Stomach (tissue), 9 donors: ENCODE data around the gene RFX2. TPM values are rescaled to one million over a fixed set of nuclear protein-coding genes. Genes with fewer than 3 reads are reported as not detected.
A peak's percentile ranks its signal among the peaks of the same experiment; 100 is the strongest.

Experiments used
- DNase-seq, 2 donors: peaks; one replicate each; pipeline versions ENCODE4 v3.0.0 to v3.0.0-alpha.2; 2013 to 2019
- H3K27ac ChIP-seq, 5 donors: fragments of 200-600 bp in 4 of 5; sonication (generic) in 4 of 5; one replicate each; pipeline ENCODE4 v1.5.1; 2013 to 2019; ENCODE audit warnings: mild to moderate bottlenecking in 1 of 5, moderate library complexity in 1 of 5
- H3K27me3 ChIP-seq, 3 donors: fragments of 200-600 bp; sonication (generic); one replicate each; pipeline ENCODE4 v1.5.1; 2017 to 2019; ENCODE audit warnings: mixed run types in 1 of 3
- H3K36me3 ChIP-seq, 4 donors: fragments of 200-600 bp; sonication (generic); 1 replicate in 3 of 4; 2 replicates in 1 of 4; pipeline ENCODE4 v1.5.1; 2016 to 2019
- H3K4me1 ChIP-seq, 4 donors: fragments of 200-600 bp; sonication (generic); one replicate each; pipeline ENCODE4 v1.5.1; 2016 to 2019
- H3K4me3 ChIP-seq, 4 donors: fragments of 200-600 bp; sonication (generic) in 3 of 4; one replicate each; pipeline ENCODE4 v1.5.1; 2016 to 2019; ENCODE audit warnings: mild to moderate bottlenecking in 1 of 4
- H3K9me3 ChIP-seq, 4 donors: fragments of 200-600 bp; sonication (generic); one replicate each; pipeline ENCODE4 v1.5.1; 2016 to 2019
- CTCF ChIP-seq, 7 experiments: fragments of 450-650 bp in 4 of 7; fragments of 200-600 bp in 3 of 7; sonication (generic) in 3 of 7; IDR thresholded peaks; one replicate each; pipeline ENCODE4 v1.5.1; 2016 to 2019; ENCODE audit warnings: antibody characterized with exemption in 7 of 7, control low read depth in 2 of 7, mild to moderate bottlenecking in 1 of 7
- EP300 ChIP-seq: sonication (generic); formaldehyde crosslinking; IDR thresholded peaks from one replicate; pipeline ENCODE4 v1.6.1; 2017; ENCODE audit warnings: antibody characterized with exemption
- POLR2A ChIP-seq, 4 donors: fragments of 450-650 bp; IDR thresholded peaks; one replicate each; pipeline ENCODE4 v1.6.1; 2016; ENCODE audit warnings: antibody characterized with exemption in 4 of 4, control low read depth in 2 of 4, mild to moderate bottlenecking in 1 of 4, moderate library complexity in 1 of 4
- POLR2AphosphoS5 ChIP-seq, 3 donors: sonication (generic); formaldehyde crosslinking; IDR thresholded peaks; one replicate each; pipeline ENCODE4 v1.6.1; 2016; ENCODE audit warnings: antibody characterized with exemption in 3 of 3
- WGBS, 5 donors: extraction: QIAGEN DNeasy Blood & Tissue Kit in 3 of 5; methylation state at CpG; one replicate each; pipeline versions ENCODE4 v1.1.5 to v1.1.7; 2013 to 2018; 5-methylcytosine and 5-hydroxymethylcytosine counted together
- intact Hi-C: fragments of 100-400 bp; cut with DNase I; formaldehyde crosslinking; loops from one replicate; pipeline ENCODE4 v1.15.1; 2023; ENCODE audit warnings: low total_unique reads
- polyA plus RNA-seq, 3 donors: library from polyadenylated mRNA; stranded (reverse); fragments of 200-250 nt; gene quantifications; one replicate each; pipeline ENCODE4 v1.2.3, GENCODE V29; 2013
- total RNA-seq, 5 donors: library from RNA; depleted of rRNA; stranded (reverse); fragments of >200 nt; gene quantifications; one replicate each; pipeline versions ENCODE4 v1.1.0 to v1.2.3, GENCODE V29; 2014 to 2016
- donor health status: healthy with polysubstance abuse.
- donor health status: Bipolar disorder and iron deficiency.
- donor health status: healthy.

The RFX2 gene
- total and polyA plus RNA-seq, 8 donors, result 1.2 to 123 (median 8.0) TPM

GRCh38 chr19:6070720-6071485 is 39.4 kb downstream of the RFX2 start:
- H3K4me3 ChIP-seq, result no peak overlapping the region
- WGBS, 5 donors, result 67 to 85% (median 74%) methylated on average over 11 of the region's 11 CpGs
- H3K36me3 ChIP-seq, result no peaks in the 10 kb centered on the region
- no peaks in the 10 kb centered on the region for H3K9me3 ChIP-seq
- peak in 1 of 2 donors; percentile 63 for DNase-seq
- intact Hi-C loops, result no loop called here
- TF ChIP-seq POLR2A (IDR thresholded peaks at IDR 0.05), result no peak
- no peak for TF ChIP-seq EP300
- peak; percentile 54 to 67 (median 57) for TF ChIP-seq POLR2AphosphoS5 (IDR thresholded peaks at IDR 0.05)
- TF ChIP-seq CTCF (IDR thresholded peaks at IDR 0.05), result no peak
- no peaks in the 10 kb centered on the region for H3K27me3 ChIP-seq
- peaks cover 9 to 36% (median 26%) of the 10 kb centered on the region in 4 donors for H3K4me1 ChIP-seq
- peak overlapping the region in 4 of 5 donors; percentile 44 to 82 (median 76) for H3K27ac ChIP-seq

- Histone ChIP-seq H3K36me3 (no peaks in the 10 kb centered on the region), H3K9me3 (no peaks in the 10 kb centered on the region), H3K4me3 (no peak overlapping the region), H3K27ac (peak overlapping the region in 4 of 5 donors; percentile 44 to 82 (median 76)), H3K27me3 (no peaks in the 10 kb centered on the region), H3K4me1 (peaks cover 16 to 43% (median 33%) of the 10 kb centered on the region in 4 donors)
- WGBS, 5 donors, result 92 to 100% (median 97%) methylated on average over 1 to 3 of the region's 3 CpGs
- no peak for DNase-seq
- intact Hi-C loops, result no loop called here
- TF ChIP-seq CTCF (IDR thresholded peaks at IDR 0.05), result no peak
- TF ChIP-seq POLR2A (IDR thresholded peaks at IDR 0.05), result no peak
- no peak for TF ChIP-seq POLR2AphosphoS5 (IDR thresholded peaks at IDR 0.05)
- no peak for TF ChIP-seq EP300
Observed at GRCh38 chr19:6070207-6070681, 40.1 kb downstream of the RFX2 start.

GRCh38 chr19:6069268-6069791 is 41.0 kb downstream of the RFX2 start:
- Histone ChIP-seq H3K27me3 (no peaks in the 10 kb centered on the region), H3K27ac (peak overlapping the region in 2 of 5 donors; percentile 86 to 89), H3K4me1 (peaks cover 21 to 47% (median 35%) of the 10 kb centered on the region in 4 donors), H3K4me3 (no peak overlapping the region), H3K9me3 (no peaks in the 10 kb centered on the region), H3K36me3 (no peaks in the 10 kb centered on the region)
- TF ChIP-seq CTCF (IDR thresholded peaks at IDR 0.05) (no peak), EP300 (no peak), POLR2AphosphoS5 (IDR thresholded peaks at IDR 0.05) (no peak), POLR2A (IDR thresholded peaks at IDR 0.05) (no peak)
- intact Hi-C loops, result no loop called here
- DNase-seq, result no peak

GRCh38 chr19:6068711-6069110 is 41.6 kb downstream of the RFX2 start:
- peaks cover 27 to 53% (median 38%) of the 10 kb centered on the region in 4 donors for H3K4me1 ChIP-seq

More at GRCh38 chr19:6068711-6069110, 41.6 kb downstream of the RFX2 start:
- Histone ChIP-seq H3K9me3 (no peaks in the 10 kb centered on the region), H3K27ac (peak overlapping the region in 3 of 5 donors; percentile 86 to 90 (median 89)), H3K36me3 (no peaks in the 10 kb centered on the region), H3K27me3 (no peaks in the 10 kb centered on the region), H3K4me3 (no peak overlapping the region)
- WGBS, 5 donors, result 22 to 51% (median 44%) methylated on average over 2 of the region's 2 CpGs
- TF ChIP-seq CTCF (IDR thresholded peaks at IDR 0.05) (no peak), POLR2A (IDR thresholded peaks at IDR 0.05) (no peak), POLR2AphosphoS5 (IDR thresholded peaks at IDR 0.05) (no peak), EP300 (no peak)
- intact Hi-C loops, result no loop called here
- DNase-seq, result peak in 1 of 2 donors; percentile 55
